Retinal pigment epithelial cell (primary cell): Measurements from ENCODE around the gene ATXN7.

Experiments
- DNase-seq: peaks from one replicate; pipeline ENCODE4 v3.0.0-alpha.2; 2010; ENCODE audit warnings: low read depth
- H3K4me3 ChIP-seq: 2 replicates; pipeline ENCODE4 v1.5.1; 2011; ENCODE audit warnings: mild to moderate bottlenecking, low read length, control low read depth, moderate library complexity
- CTCF ChIP-seq: conservative IDR thresholded peaks from 2 replicates; pipeline ENCODE4 v1.5.1; 2011; ENCODE audit warnings: low read depth, low read length, control low read depth, inconsistent platforms

ATXN7 gene

GRCh38 chr3:63970631-63971475 is 107.2 kb downstream of the ATXN7 start:
- no peak for DNase-seq
- H3K4me3 ChIP-seq: peak overlapping the region; percentile 14
- TF ChIP-seq CTCF: no peak

DNA sequence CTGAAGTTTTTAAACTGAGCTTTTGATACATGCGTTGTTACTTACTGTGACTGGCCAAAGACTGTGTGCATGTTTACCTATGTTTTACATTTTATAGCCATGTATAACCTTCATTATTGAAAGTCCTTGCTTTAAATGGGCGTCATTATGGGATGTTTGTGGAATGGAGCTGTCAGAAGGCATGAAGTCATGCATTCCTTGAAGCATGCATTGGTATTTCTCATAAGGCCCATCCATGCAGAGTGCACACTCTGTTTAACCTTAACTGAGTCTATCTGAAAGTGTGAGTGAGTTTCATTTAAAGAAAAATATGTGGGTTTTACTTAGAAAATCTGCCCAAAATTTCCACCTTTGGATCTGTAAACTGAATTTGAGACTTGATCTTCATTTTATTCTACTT is 108.5 kb downstream of the ATXN7 start:
- no peak overlapping the region for H3K4me3 ChIP-seq
- no peak for TF ChIP-seq CTCF
- peak; percentile 81 for DNase-seq

- TF ChIP-seq CTCF: no peak
- H3K4me3 ChIP-seq: no peak overlapping the region
- DNase-seq: no peak
Measured at GRCh38 chr3:63972987-63973386, 109.3 kb downstream of the ATXN7 start.

- no peak for TF ChIP-seq CTCF
- DNase-seq: no peak
- no peak overlapping the region for H3K4me3 ChIP-seq
Measured at GRCh38 chr3:63973406-63973805, 109.7 kb downstream of the ATXN7 start.

GRCh38 chr3:63974451-63974850 is 110.8 kb downstream of the ATXN7 start:
- H3K4me3 ChIP-seq: no peak overlapping the region
- DNase-seq: no peak
- no peak for TF ChIP-seq CTCF

DNA sequence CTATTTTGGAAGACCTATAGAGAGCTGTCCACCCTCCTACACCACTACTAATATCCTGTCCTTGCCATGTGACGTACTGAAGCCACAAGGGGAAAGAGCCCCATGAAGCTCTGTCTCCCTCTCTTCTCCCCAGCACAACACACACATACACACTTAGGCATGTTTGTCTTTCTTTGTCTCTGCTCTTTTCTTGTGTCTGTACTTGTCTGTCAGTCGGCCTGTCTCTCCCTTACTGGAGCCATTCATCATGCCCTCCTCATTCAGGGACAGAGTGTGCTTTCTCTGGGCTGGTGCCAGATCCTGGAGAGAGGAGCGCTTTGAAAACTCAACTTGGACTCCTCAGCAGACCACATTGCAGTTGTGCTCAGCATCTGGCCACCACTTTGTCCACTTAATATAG is 112.1 kb downstream of the ATXN7 start:
- no peak for TF ChIP-seq CTCF
- no peak overlapping the region for H3K4me3 ChIP-seq
- no peak for DNase-seq
